ENCODE measurements around the gene EIPR1.

EIPR1 gene

DNA sequence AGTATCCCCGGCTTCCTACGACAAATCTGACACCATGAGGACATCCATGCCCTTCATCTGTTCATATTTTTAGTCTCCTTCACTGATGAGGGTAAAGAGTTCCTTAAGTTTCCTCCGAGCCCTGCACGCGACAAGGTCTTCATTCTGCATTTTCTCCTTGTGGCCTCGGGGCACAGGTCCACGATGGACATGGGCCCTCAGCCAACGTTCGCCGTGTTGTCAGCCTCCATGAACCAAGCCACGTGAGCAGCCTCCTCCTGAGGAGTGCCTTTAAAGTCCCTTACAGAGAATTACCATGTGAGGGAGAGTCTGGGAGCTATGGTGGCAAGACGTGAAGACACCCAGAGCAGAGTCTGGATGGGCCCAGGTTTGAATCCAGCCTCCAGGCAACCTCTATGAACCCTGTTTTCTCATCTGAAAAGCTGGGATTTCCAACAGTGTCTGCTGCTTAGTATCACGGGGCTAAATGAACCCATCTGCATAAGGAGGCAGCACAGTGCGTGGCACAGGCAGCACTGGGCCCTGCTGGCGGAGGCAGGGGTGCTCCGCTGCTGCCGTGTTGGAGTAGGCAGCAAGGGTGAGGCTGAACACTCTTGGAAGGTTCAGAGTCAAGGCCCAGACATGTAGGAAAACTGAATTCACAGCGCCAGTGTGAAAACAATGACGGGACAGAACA lies 54.1 kb downstream of the EIPR1 start:
- Histone ChIP-seq H3K9me3 (ENCODE audit: control insufficient read depth, insufficient read depth, low read depth, low read length) (no peaks in the 10 kb centered on the region), H3K27ac (ENCODE audit: low read depth, low read length) (0 out of 2 replicates have a peak overlapping the region, but pooled peaks have one; percentile 18), H3K36me3 (ENCODE audit: control insufficient read depth, insufficient read depth, low read length) (peaks cover 13% of the 10 kb centered on the region; the same call in 1 of the 2 replicates), H3K4me3 (ENCODE audit: low read depth, low read length) (no peak overlapping the region), H3K27me3 (ENCODE audit: control insufficient read depth, insufficient read depth, low read length) (no peaks in the 10 kb centered on the region), H3K4me1 (ENCODE audit: control insufficient read depth, insufficient read depth, low read length) (peaks cover 13% of the 10 kb centered on the region; the same call in 1 of the 2 replicates), H3K9ac (ENCODE audit: low read length) (no peak overlapping the region)

DNA sequence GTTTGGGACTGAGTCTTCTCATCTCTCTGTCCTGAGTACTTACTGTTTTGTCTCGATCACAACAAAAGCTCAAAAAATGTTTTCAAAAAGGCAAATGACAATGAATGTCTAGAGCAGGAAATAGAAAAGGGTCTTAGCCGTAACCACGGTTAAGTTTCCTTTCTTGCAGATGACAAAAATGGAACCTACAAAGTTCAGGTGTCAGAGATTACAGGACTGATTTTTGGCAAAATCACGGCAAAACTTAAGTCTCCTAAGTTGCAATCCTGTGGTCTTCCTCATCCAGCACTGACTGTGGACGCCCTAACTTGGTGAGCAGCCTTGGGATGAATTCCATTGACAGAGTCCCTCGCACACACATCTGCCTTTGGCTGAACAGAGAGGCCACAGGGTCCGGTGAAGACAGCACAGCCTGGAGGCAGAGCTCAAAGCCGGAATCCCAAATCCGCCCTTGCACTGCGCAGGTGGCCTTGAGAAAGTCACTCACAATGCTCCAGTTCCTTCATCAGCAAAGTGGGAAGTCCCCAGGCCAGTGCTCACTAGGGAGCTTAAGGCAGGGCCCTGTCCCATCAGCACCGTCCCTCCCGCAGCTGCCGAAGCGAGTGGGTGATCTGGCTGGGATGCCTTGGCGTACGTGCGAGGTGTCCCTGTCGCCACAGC lies 55.2 kb downstream of the EIPR1 start:
- Histone ChIP-seq H3K36me3 (ENCODE audit: control insufficient read depth, insufficient read depth, low read length) (peaks cover 17% of the 10 kb centered on the region; the same call in 1 of the 2 replicates), H3K9ac (ENCODE audit: low read length) (no peak overlapping the region), H3K4me1 (ENCODE audit: control insufficient read depth, insufficient read depth, low read length) (peaks cover 13% of the 10 kb centered on the region; the same call in 1 of the 2 replicates), H3K9me3 (ENCODE audit: control insufficient read depth, insufficient read depth, low read depth, low read length) (no peaks in the 10 kb centered on the region), H3K27ac (ENCODE audit: low read depth, low read length) (no peak overlapping the region), H3K27me3 (ENCODE audit: control insufficient read depth, insufficient read depth, low read length) (no peaks in the 10 kb centered on the region), H3K4me3 (ENCODE audit: low read depth, low read length) (no peak overlapping the region)

DNA sequence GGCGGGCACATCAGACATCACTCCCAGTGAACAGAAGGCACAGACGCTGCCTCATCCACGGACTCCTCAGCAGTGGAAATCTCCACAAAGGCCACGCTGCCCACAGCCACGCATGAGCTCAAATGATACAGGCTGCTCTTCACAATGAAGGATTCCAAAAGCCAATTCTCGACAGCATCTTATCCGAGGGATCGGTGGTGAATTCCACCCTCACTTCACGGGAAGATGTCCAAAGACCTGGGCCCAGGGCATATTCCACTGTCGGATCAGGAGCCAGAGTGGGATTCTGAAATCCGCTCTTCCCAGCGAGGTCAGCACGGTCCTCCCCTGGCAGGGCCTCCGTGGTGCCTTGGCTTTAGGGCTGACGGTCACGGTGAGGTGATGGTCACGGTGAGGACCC lies 55.8 kb downstream of the EIPR1 start:
- no peaks in the 10 kb centered on the region for H3K27me3 ChIP-seq (ENCODE audit: control insufficient read depth, insufficient read depth, low read length)
- H3K9me3 ChIP-seq (ENCODE audit: control insufficient read depth, insufficient read depth, low read depth, low read length) = no peaks in the 10 kb centered on the region
- no peak overlapping the region for H3K4me3 ChIP-seq (ENCODE audit: low read depth, low read length)
- no peak overlapping the region for H3K9ac ChIP-seq (ENCODE audit: low read length)
- no peak overlapping the region for H3K27ac ChIP-seq (ENCODE audit: low read depth, low read length)
- peaks cover 17% of the 10 kb centered on the region; the same call in 1 of the 2 replicates for H3K36me3 ChIP-seq (ENCODE audit: control insufficient read depth, insufficient read depth, low read length)
- peaks cover 13% of the 10 kb centered on the region; the same call in 1 of the 2 replicates for H3K4me1 ChIP-seq (ENCODE audit: control insufficient read depth, insufficient read depth, low read length)

DNA sequence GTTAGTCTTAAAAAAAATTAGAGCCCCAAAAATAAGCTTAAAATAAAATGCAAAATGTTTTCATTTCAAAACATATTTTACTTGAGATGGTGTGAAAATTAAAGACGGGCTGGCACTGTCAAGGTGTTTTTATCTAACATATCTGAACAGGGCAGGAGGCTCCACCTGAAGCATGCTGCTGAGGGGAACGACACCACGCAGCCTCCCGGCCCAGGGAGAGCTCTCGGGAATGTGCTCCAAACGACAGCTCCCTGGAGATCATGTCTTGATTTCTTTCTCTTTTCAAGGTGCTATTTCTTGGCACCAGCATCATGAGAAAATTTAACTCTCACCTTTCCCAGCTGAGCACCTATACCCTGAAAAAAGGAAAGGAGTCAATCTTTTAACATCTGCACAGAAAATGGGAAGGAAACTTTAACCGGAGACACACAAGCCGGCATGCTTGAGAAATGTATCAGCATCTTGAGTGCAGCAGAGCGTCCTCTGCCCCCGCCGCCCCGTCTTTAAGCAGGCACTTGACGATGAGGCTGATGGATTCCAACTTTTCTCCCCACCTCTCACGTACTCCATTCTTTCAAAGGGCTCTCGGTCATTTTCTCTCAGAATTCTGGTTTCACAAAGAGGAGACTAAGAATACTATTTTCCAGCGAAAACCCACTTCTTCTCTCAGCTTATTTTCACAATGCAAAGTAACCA lies 56.6 kb downstream of the EIPR1 start:
- Histone ChIP-seq H3K4me1 (ENCODE audit: control insufficient read depth, insufficient read depth, low read length) (peaks cover 13% of the 10 kb centered on the region; the same call in 1 of the 2 replicates), H3K36me3 (ENCODE audit: control insufficient read depth, insufficient read depth, low read length) (peaks cover 17% of the 10 kb centered on the region; the same call in 1 of the 2 replicates), H3K9ac (ENCODE audit: low read length) (no peak overlapping the region), H3K4me3 (ENCODE audit: low read depth, low read length) (no peak overlapping the region), H3K27me3 (ENCODE audit: control insufficient read depth, insufficient read depth, low read length) (no peaks in the 10 kb centered on the region), H3K27ac (ENCODE audit: low read depth, low read length) (no peak overlapping the region; the same call in 1 of the 2 replicates), H3K9me3 (ENCODE audit: control insufficient read depth, insufficient read depth, low read depth, low read length) (no peaks in the 10 kb centered on the region)

DNA sequence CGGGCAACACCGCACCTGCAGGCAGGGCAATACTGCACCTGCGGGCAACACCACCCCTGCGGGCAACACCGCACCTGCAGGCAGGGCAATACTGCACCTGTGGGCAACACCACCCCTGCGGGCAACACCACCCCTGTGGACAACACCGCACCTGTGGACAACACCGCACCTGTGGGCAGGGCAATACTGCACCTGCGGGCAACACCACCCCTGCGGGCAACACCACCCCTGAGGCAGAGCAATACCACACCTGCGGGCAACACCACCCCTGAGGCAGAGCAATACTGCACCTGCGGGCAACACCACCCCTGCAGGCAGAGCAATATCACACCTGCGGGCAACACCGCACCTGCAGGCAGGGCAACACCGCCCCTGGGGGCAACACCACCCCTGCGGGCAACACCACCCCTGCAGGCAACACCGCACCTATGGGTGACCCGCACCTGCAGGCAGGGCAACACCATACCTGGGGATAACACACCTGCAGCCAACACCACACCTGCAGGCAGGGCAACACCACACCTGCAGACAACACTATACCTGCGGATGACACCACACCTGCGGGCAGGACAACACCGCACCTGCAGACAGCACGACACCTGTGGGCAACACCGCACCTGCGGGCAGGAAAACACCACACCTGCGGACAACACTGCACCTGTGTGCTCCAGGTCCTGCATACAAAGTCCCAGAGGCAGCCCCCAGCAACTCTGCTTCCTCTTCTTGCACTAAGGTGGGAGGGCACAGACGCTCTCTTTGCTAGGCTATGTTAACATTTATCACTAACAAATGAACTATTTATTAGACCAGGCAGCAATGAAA lies 57.7 kb downstream of the EIPR1 start:
- Histone ChIP-seq H3K4me3 (ENCODE audit: low read depth, low read length) (no peak overlapping the region), H3K27me3 (ENCODE audit: control insufficient read depth, insufficient read depth, low read length) (no peaks in the 10 kb centered on the region), H3K9me3 (ENCODE audit: control insufficient read depth, insufficient read depth, low read depth, low read length) (no peaks in the 10 kb centered on the region), H3K4me1 (ENCODE audit: control insufficient read depth, insufficient read depth, low read length) (peaks cover 10% of the 10 kb centered on the region; the same call in 1 of the 2 replicates), H3K36me3 (ENCODE audit: control insufficient read depth, insufficient read depth, low read length) (peaks cover 17% of the 10 kb centered on the region; the same call in 1 of the 2 replicates), H3K27ac (ENCODE audit: low read depth, low read length) (no peak overlapping the region), H3K9ac (ENCODE audit: low read length) (no peak overlapping the region)

DNA sequence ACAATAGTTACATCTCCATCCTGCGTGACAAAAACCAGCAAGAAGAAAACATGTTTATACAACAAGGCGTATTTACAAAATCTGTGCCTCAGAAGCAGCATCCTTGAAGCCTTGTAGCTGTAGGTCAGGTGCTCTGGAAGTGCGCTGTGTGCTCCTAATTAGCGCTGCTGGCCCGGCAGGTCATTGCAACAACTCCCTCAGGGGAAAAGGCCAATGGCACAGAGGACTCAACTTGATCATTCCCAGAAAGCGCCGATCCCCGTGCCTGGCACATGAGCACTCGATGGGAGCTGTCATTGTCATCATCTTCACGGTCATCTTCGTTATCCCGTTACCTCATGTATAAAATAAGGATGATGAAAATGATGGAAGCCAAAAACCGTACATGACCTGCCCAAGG lies 58.5 kb downstream of the EIPR1 start:
- peaks cover 10% of the 10 kb centered on the region; the same call in 1 of the 2 replicates for H3K4me1 ChIP-seq (ENCODE audit: control insufficient read depth, insufficient read depth, low read length)
- no peaks in the 10 kb centered on the region for H3K27me3 ChIP-seq (ENCODE audit: control insufficient read depth, insufficient read depth, low read length)
- H3K9me3 ChIP-seq (ENCODE audit: control insufficient read depth, insufficient read depth, low read depth, low read length) = no peaks in the 10 kb centered on the region
- H3K4me3 ChIP-seq (ENCODE audit: low read depth, low read length) = no peak overlapping the region
- no peak overlapping the region for H3K9ac ChIP-seq (ENCODE audit: low read length)
- H3K36me3 ChIP-seq (ENCODE audit: control insufficient read depth, insufficient read depth, low read length) = peaks cover 15% of the 10 kb centered on the region; the same call in 1 of the 2 replicates
- no peak overlapping the region for H3K27ac ChIP-seq (ENCODE audit: low read depth, low read length)

DNA sequence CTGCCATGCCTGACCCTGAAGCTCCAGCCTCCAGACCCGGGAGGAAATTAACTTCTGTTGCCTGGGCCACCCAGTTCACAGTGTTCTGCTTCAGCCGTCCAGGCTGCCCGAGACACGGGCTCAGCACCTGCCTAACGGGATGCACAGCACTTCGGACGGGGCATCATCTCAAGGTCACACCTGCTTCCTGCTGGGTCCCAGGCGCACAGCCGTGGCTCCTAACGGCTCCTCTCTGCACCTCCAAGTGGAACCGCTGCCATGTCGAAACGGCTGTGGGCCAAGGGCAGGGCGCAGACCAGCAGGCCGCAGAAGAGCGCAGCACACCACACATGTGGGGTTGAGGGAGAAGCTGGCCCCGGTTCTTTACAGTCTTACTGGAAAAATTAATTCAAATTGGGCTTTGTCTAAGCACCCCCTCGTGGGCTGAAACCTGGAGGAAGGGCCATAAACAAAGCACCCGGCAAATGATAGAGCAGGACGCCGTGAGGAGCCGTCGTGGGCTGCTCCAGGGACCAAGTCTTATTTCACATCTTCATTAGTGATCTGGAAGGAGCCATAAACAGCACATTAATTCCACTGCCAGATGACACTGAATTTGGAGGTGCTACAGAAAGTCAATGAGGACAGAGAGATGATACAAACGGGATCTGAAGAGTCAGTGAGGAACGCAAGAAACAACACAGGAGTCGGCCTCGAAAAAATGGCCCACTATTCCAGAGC lies 59.6 kb downstream of the EIPR1 start:
- H3K9me3 ChIP-seq (ENCODE audit: control insufficient read depth, insufficient read depth, low read depth, low read length) = no peaks in the 10 kb centered on the region
- H3K27me3 ChIP-seq (ENCODE audit: control insufficient read depth, insufficient read depth, low read length) = no peaks in the 10 kb centered on the region
- peaks cover 10% of the 10 kb centered on the region; the same call in 1 of the 2 replicates for H3K4me1 ChIP-seq (ENCODE audit: control insufficient read depth, insufficient read depth, low read length)
- peaks cover 13% of the 10 kb centered on the region; the same call in 1 of the 2 replicates for H3K36me3 ChIP-seq (ENCODE audit: control insufficient read depth, insufficient read depth, low read length)
- H3K27ac ChIP-seq (ENCODE audit: low read depth, low read length) = no peak overlapping the region
- H3K4me3 ChIP-seq (ENCODE audit: low read depth, low read length) = no peak overlapping the region
- H3K9ac ChIP-seq (ENCODE audit: low read length) = no peak overlapping the region

DNA sequence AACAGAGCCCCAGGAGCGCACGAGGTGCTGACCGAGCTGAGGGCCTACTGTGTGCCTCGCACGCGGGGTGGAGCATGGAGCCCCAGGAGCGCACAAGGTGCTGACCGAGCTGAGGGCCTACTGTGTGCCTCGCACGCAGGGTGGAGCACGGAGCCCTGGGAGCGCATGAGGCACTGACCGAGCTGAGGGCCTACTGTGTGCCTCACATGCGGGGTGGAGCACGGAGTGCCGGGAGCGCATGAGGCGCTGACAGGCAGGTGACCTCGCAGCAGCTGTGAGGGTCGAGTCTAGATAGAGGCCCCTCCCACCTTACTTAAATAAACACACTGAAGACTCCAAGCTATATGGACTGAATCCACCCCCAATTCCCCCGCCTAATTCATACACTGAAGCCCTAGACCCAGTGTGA lies 60.3 kb downstream of the EIPR1 start:
- H3K4me1 ChIP-seq (ENCODE audit: control insufficient read depth, insufficient read depth, low read length) = peaks cover 10% of the 10 kb centered on the region; the same call in 1 of the 2 replicates
- H3K27me3 ChIP-seq (ENCODE audit: control insufficient read depth, insufficient read depth, low read length) = no peaks in the 10 kb centered on the region
- no peak overlapping the region for H3K9ac ChIP-seq (ENCODE audit: low read length)
- no peak overlapping the region for H3K4me3 ChIP-seq (ENCODE audit: low read depth, low read length)
- no peaks in the 10 kb centered on the region for H3K9me3 ChIP-seq (ENCODE audit: control insufficient read depth, insufficient read depth, low read depth, low read length)
- no peak overlapping the region for H3K27ac ChIP-seq (ENCODE audit: low read depth, low read length)
- peaks cover 13% of the 10 kb centered on the region; the same call in 1 of the 2 replicates for H3K36me3 ChIP-seq (ENCODE audit: control insufficient read depth, insufficient read depth, low read length)

DNA sequence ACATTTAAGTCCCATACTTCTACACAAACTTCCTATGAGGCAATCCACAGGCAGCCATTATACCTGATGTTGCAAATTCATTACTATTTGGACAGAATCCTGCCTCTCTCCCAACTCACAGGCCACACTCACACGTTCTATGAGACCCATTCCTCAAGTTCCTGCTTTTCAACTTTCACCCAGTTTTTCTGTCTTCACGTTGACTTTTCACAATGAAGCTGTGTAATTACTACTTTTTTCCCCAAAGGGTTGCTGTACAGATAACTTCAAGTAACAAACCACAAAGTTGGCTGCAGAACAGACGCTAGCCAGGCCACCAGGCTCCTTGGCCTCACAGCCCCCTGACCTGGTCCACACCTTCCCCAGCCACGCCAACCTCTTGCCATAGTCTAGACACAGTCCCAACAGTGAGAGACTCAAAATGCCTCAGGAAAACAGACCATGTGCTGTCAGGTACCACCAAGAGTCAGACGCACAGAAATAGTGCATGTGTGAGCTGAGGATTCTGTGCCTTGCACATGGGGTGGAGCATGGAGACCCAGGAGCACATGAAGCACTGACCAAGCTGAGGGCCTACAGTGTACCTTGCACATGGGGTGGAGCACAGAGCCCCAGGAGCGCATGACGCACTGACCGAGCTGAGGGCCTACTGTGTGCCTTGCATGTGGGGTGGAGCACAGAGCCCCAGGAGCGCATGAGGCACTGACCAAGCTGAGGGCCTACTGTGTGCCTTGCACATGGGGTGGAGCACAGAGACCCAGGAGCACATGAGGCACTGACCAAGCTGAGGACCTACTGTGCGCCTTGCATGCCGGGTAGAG lies 61.0 kb downstream of the EIPR1 start:
- H3K36me3 ChIP-seq (ENCODE audit: control insufficient read depth, insufficient read depth, low read length) = peaks cover 8% of the 10 kb centered on the region; the same call in 1 of the 2 replicates
- H3K4me3 ChIP-seq (ENCODE audit: low read depth, low read length) = no peak overlapping the region
- H3K9me3 ChIP-seq (ENCODE audit: control insufficient read depth, insufficient read depth, low read depth, low read length) = no peaks in the 10 kb centered on the region
- H3K9ac ChIP-seq (ENCODE audit: low read length) = no peak overlapping the region
- no peak overlapping the region for H3K27ac ChIP-seq (ENCODE audit: low read depth, low read length)
- H3K27me3 ChIP-seq (ENCODE audit: control insufficient read depth, insufficient read depth, low read length) = no peaks in the 10 kb centered on the region
- peaks cover 10% of the 10 kb centered on the region; the same call in 1 of the 2 replicates for H3K4me1 ChIP-seq (ENCODE audit: control insufficient read depth, insufficient read depth, low read length)
